Smooth muscle cell (in vitro differentiated cells): ENCODE data around the gene TTC6. TPM values are rescaled to one million over a fixed set of nuclear protein-coding genes. Genes with fewer than 3 reads are reported as not detected.

ENCODE experiments used
- DNase-seq: peaks from one replicate; lab custom pipeline; 2025; ENCODE audit not compliant: unreplicated experiment; lab: John Stamatoyannopoulos, UW
- H2AFZ ChIP-seq: fragments of 200-600 bp; sonication (generic); 2 replicates; pipeline ENCODE4 v1.6.0; 2016; ENCODE audit warnings: antibody characterized with exemption, low read depth, mild to moderate bottlenecking
- H3F3A ChIP-seq: fragments of 200-600 bp; sonication (generic); 2 replicates; pipeline ENCODE4 v1.6.0; 2017; ENCODE audit warnings: antibody characterized with exemption, low read depth
- H3K27ac ChIP-seq: fragments of 200-600 bp; sonication (generic); 2 replicates; pipeline ENCODE4 v1.5.1; 2016; ENCODE audit warnings: low read depth, mild to moderate bottlenecking
- H3K27me3 ChIP-seq: fragments of 200-600 bp; sonication (generic); 2 replicates; pipeline ENCODE4 v1.6.1; 2016; ENCODE audit warnings: low read depth, mild to moderate bottlenecking
- H3K36me3 ChIP-seq: fragments of 200-600 bp; sonication (generic); 2 replicates; pipeline ENCODE4 v1.5.1; 2016; ENCODE audit warnings: low read depth
- H3K4me1 ChIP-seq: fragments of 200-600 bp; sonication (generic); 2 replicates; pipeline ENCODE4 v1.5.1; 2016; ENCODE audit warnings: low read depth
- H3K4me2 ChIP-seq: fragments of 200-600 bp; sonication (generic); 2 replicates; pipeline ENCODE4 v1.6.0; 2016; ENCODE audit warnings: mild to moderate bottlenecking
- H3K4me3 ChIP-seq: fragments of 200-600 bp; sonication (generic); 2 replicates; pipeline ENCODE4 v1.5.1; 2016; ENCODE audit warnings: mild to moderate bottlenecking
- H3K79me2 ChIP-seq: fragments of 200-600 bp; sonication (generic); 2 replicates; pipeline ENCODE4 v1.6.0; 2016; ENCODE audit warnings: low read depth, mild to moderate bottlenecking
- H3K9ac ChIP-seq: fragments of 200-600 bp; sonication (generic); 2 replicates; pipeline ENCODE4 v1.6.0; 2016; ENCODE audit warnings: low read depth
- H3K9me3 ChIP-seq: fragments of 200-600 bp; sonication (generic); replicated peaks from 2 replicates; pipeline ENCODE4 v1.5.1; 2016; ENCODE audit warnings: low read depth
- H4K20me1 ChIP-seq: fragments of 200-600 bp; sonication (generic); 2 replicates; pipeline ENCODE4 v1.6.0; 2016; ENCODE audit warnings: low read depth
- WGBS: methylation state at CpG from one replicate; pipeline ENCODE4 v1.1.7; 2016; ENCODE audit warnings: low lambda C conversion rate; 5-methylcytosine and 5-hydroxymethylcytosine counted together
- polyA plus RNA-seq: library from polyadenylated mRNA; unstranded; fragments of >200 nt; fragmentation: Nextera tagmentation; extraction: Ambion mirVana; gene quantifications from 2 replicates; pipeline ENCODE4 v1.2.1, GENCODE V29; 2016
- total RNA-seq: library from RNA; depleted of rRNA; stranded (reverse); fragments of >200 nt; gene quantifications from 2 replicates; pipeline ENCODE4 v1.2.3, GENCODE V29; 2014
- TF ChIP-seq, protein P1 (sequence below): fragments of 200-600 bp; sonication (generic); IDR thresholded peaks from 2 replicates; pipeline ENCODE4 v1.5.1; 2017; ENCODE audit warnings: borderline replicate concordance, mild to moderate bottlenecking, antibody characterized with exemption; ENCODE audit not compliant: insufficient read depth, poor library complexity, severe bottlenecking

Gene TTC6
- total and polyA plus RNA-seq, 2 experiments from 2014 or later: not detected

DNA sequence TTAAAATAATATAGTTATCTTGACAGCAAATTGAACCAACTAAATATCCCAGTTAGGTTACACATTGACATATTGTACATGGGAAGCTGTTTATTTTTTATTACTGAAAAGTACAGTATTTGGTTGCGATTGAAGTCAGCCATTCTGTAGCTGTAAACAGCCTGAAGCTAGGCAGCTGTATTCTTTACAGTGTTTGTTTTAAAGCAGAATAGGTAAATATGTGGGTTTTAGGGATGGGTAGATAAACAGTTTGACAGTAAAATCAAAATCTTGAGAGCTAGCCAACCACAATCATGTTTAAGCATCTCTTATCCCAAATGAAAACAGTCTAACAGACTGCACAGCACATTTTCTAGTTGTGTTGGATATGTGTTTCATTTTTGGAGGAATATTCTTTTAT is 45.7 kb downstream of the TTC6 start:
- Histone ChIP-seq H3K4me1 (no peaks in the 10 kb centered on the region), H3K27ac (no peak overlapping the region), H3K27me3 (peaks cover 3% of the 10 kb centered on the region), H3K9ac (no peak overlapping the region), H3K36me3 (no peaks in the 10 kb centered on the region), H4K20me1 (no peaks in the 10 kb centered on the region), H3K9me3 (no peaks in the 10 kb centered on the region), H3K4me3 (no peak overlapping the region), H3F3A (no peaks in the 10 kb centered on the region), H3K79me2 (no peaks in the 10 kb centered on the region), H3K4me2 (no peak overlapping the region), H2AFZ (no peak overlapping the region)
- TF ChIP-seq, protein P1, sequence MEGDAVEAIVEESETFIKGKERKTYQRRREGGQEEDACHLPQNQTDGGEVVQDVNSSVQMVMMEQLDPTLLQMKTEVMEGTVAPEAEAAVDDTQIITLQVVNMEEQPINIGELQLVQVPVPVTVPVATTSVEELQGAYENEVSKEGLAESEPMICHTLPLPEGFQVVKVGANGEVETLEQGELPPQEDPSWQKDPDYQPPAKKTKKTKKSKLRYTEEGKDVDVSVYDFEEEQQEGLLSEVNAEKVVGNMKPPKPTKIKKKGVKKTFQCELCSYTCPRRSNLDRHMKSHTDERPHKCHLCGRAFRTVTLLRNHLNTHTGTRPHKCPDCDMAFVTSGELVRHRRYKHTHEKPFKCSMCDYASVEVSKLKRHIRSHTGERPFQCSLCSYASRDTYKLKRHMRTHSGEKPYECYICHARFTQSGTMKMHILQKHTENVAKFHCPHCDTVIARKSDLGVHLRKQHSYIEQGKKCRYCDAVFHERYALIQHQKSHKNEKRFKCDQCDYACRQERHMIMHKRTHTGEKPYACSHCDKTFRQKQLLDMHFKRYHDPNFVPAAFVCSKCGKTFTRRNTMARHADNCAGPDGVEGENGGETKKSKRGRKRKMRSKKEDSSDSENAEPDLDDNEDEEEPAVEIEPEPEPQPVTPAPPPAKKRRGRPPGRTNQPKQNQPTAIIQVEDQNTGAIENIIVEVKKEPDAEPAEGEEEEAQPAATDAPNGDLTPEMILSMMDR: no peak
- 95% methylated on average over 1 of the region's 1 CpG for WGBS
- no peak for DNase-seq

DNA sequence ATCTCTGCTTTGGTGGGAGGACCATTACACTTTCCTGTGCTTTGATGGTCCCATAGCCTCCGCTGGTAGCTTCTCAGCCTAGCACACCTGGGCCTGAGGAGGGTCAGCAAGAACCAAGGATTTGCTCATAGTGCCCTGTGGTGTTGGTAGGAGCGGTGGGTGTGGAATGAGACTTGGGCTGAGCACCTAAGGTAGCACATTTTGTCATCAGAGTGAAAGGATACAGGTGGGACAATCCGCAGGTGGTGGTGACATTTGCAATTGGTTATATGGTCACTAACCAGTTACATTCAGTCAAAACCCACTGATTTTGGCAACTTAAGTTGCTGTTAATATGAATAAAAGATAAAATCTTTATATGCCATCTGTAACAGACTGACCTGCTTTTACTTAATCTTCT is 46.7 kb downstream of the TTC6 start:
- peaks cover 6% of the 10 kb centered on the region for H3K27me3 ChIP-seq
- H3K9ac ChIP-seq: no peak overlapping the region
- no peak overlapping the region for H3K4me2 ChIP-seq
- TF ChIP-seq, protein P1: no peak
- no peaks in the 10 kb centered on the region for H3K4me1 ChIP-seq
- H3K79me2 ChIP-seq: no peaks in the 10 kb centered on the region
- H3F3A ChIP-seq: no peaks in the 10 kb centered on the region
- H3K9me3 ChIP-seq: no peaks in the 10 kb centered on the region
- DNase-seq: no peak
- H3K36me3 ChIP-seq: no peaks in the 10 kb centered on the region
- no peaks in the 10 kb centered on the region for H4K20me1 ChIP-seq
- 84% methylated on average over 3 of the region's 3 CpGs for WGBS
- no peak overlapping the region for H2AFZ ChIP-seq
- no peak overlapping the region for H3K27ac ChIP-seq
- H3K4me3 ChIP-seq: no peak overlapping the region

DNA sequence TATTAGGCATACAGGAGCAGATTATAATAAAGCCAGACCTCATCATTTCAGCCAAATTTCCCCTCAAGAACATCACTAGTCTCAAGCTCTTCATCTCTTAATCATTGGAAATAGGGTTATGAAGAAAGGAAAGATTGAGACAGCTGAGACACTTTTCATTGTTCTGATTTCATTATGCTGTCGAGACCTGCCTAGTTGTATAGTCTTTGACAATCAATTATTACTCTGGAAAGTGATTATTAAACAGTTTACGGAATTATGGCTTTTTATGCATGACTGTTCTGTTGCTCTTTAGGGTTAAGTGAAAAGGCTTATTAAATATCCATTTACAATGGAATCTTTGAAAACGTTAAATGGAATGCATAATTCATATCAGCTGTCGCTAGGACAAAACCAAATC is 48.3 kb downstream of the TTC6 start:
- Histone ChIP-seq H3K9me3 (no peaks in the 10 kb centered on the region), H3K4me1 (no peaks in the 10 kb centered on the region), H3K4me3 (no peak overlapping the region), H4K20me1 (no peaks in the 10 kb centered on the region), H3K9ac (no peak overlapping the region), H3K79me2 (no peaks in the 10 kb centered on the region), H3F3A (no peaks in the 10 kb centered on the region), H3K36me3 (no peaks in the 10 kb centered on the region), H3K27ac (no peak overlapping the region), H3K4me2 (no peak overlapping the region), H2AFZ (no peak overlapping the region), H3K27me3 (peaks cover 6% of the 10 kb centered on the region)
- TF ChIP-seq, protein P1: no peak
- 83% methylated on average over 4 of the region's 4 CpGs for WGBS
- no peak for DNase-seq

Other genes with a start within 250 kb of the TTC6 start
- gene FOXA1, start 380 bp upstream of the TTC6 start, total RNA-seq: 0.18 and 0.99 TPM in 2 replicates
- 0.74 TPM in 1 of 2 replicates, not detected in the other for gene FOXA1, start 380 bp upstream of the TTC6 start, polyA plus RNA-seq